SK-N-SH treated with all-trans-retinoic acid at 6 μM for 48 hours (cell line): ENCODE measurements around the gene LYG1.
A peak's percentile ranks its signal among the peaks of the same experiment; 100 is the strongest.

Experiments used
- ATAC-seq: fragments of 200-7000 bp; cut with Tn5 transposase; 3 replicates; pipeline ENCODE4 v1.9.1; 2020; ENCODE audit warnings: mild to moderate bottlenecking, moderate library complexity
- ARNTL ChIP-seq: fragments of 450-650 bp; formaldehyde crosslinking; IDR thresholded peaks from 2 replicates; pipeline ENCODE4 v1.5.0; 2020; ENCODE audit warnings: low read depth, mild to moderate bottlenecking, moderate library complexity, borderline replicate concordance
- BACH2 ChIP-seq: fragments of 250-450 bp; sonication (Bioruptor Pico); IDR thresholded peaks from 2 replicates; pipeline ENCODE4 v1.9.0; 2021; ENCODE audit warnings: mild to moderate bottlenecking, borderline replicate concordance
- CSDC2 ChIP-seq: fragments of 250-450 bp; sonication (Bioruptor Pico); IDR thresholded peaks from 2 replicates; pipeline ENCODE4 v1.5.0; 2020; ENCODE audit warnings: mild to moderate bottlenecking, moderate library complexity
- CSRNP3 ChIP-seq: fragments of 250-450 bp; sonication (Bioruptor Pico); IDR thresholded peaks from 2 replicates; pipeline ENCODE4 v1.5.1; 2021; ENCODE audit warnings: mild to moderate bottlenecking, moderate library complexity
- ESRRG ChIP-seq: fragments of 250-450 bp; sonication (Bioruptor Pico); IDR thresholded peaks from 2 replicates; pipeline ENCODE4 v1.6.1; 2021; ENCODE audit warnings: mild to moderate bottlenecking
- ISL1 ChIP-seq: fragments of 250-450 bp; sonication (Bioruptor Pico); IDR thresholded peaks from 2 replicates; pipeline ENCODE4 v2.1.2; 2022; ENCODE audit warnings: mild to moderate bottlenecking, moderate library complexity
- OSR1 ChIP-seq: fragments of 250-450 bp; sonication (Bioruptor Pico); IDR thresholded peaks from 2 replicates; pipeline ENCODE4 v1.8.0; 2022; ENCODE audit warnings: moderate library complexity, mild to moderate bottlenecking, inconsistent platforms
- PATZ1 ChIP-seq: fragments of 250-450 bp; sonication (Bioruptor Pico); IDR thresholded peaks from 2 replicates; pipeline ENCODE4 v1.8.0; 2020; ENCODE audit warnings: mild to moderate bottlenecking, moderate library complexity, borderline replicate concordance
- POU6F1 ChIP-seq: fragments of 250-450 bp; sonication (Bioruptor Pico); IDR thresholded peaks from 2 replicates; pipeline ENCODE4 v1.8.0; 2021; ENCODE audit warnings: low read depth, mild to moderate bottlenecking, moderate library complexity, borderline replicate concordance
- PPARA ChIP-seq: fragments of 250-450 bp; sonication (Bioruptor Pico); IDR thresholded peaks from 2 replicates; pipeline ENCODE4 v1.5.0; 2020; ENCODE audit warnings: mild to moderate bottlenecking, borderline replicate concordance
- RARB ChIP-seq: fragments of 250-450 bp; sonication (Bioruptor Pico); IDR thresholded peaks from 2 replicates; pipeline ENCODE4 v1.8.0; 2021; ENCODE audit warnings: mild to moderate bottlenecking, moderate library complexity
- SNAI2 ChIP-seq: fragments of 250-450 bp; sonication (Bioruptor Pico); IDR thresholded peaks from 2 replicates; pipeline ENCODE4 v1.5.0; 2020; ENCODE audit warnings: mild to moderate bottlenecking, moderate library complexity
- TCF4 ChIP-seq: fragments of 250-450 bp; sonication (Bioruptor Pico); IDR thresholded peaks from 2 replicates; pipeline ENCODE4 v1.8.0; 2021; ENCODE audit warnings: mild to moderate bottlenecking, moderate library complexity, borderline replicate concordance
- TOX ChIP-seq: fragments of 250-450 bp; sonication (Bioruptor Pico); IDR thresholded peaks from 2 replicates; pipeline ENCODE4 v1.8.0; 2021; ENCODE audit warnings: mild to moderate bottlenecking, moderate library complexity, borderline replicate concordance
- TSHZ2 ChIP-seq: fragments of 250-450 bp; sonication (Bioruptor Pico); IDR thresholded peaks from 2 replicates; pipeline ENCODE4 v1.5.0; 2020; ENCODE audit warnings: mild to moderate bottlenecking, moderate library complexity
- ZC3H10 ChIP-seq: fragments of 250-450 bp; sonication (Bioruptor Pico); IDR thresholded peaks from 2 replicates; pipeline ENCODE4 v1.5.1; 2021; ENCODE audit warnings: mild to moderate bottlenecking, moderate library complexity
- ZFP30 ChIP-seq: fragments of 450-650 bp; formaldehyde crosslinking; IDR thresholded peaks from 2 replicates; pipeline ENCODE4 v1.5.0; 2022; ENCODE audit warnings: mild to moderate bottlenecking, moderate library complexity
- ZNF565 ChIP-seq: fragments of 450-650 bp; formaldehyde crosslinking; conservative IDR thresholded peaks from 2 replicates; pipeline ENCODE4 v1.5.0; 2020; ENCODE audit warnings: low read depth, mild to moderate bottlenecking, moderate library complexity
- ZNF70 ChIP-seq: fragments of 450-650 bp; formaldehyde crosslinking; IDR thresholded peaks from 2 replicates; pipeline ENCODE4 v1.5.0; 2020; ENCODE audit warnings: mild to moderate bottlenecking, moderate library complexity

Gene LYG1

GRCh38 chr2:99337113-99338028, 36.4 kb upstream of the LYG1 start, which contains the start of gene EIF5B:
TSS of gene EIF5B (plus strand) at chr2:99337389. CDS start at chr2:99337555, 166 bp downstream.
- ATAC-seq, result peak; percentile 90

GRCh38 chr2:99336804-99337112, 35.8 kb upstream of the LYG1 start:
- peak; percentile 42 for ATAC-seq
- TF ChIP-seq ISL1 (CRISPR knock-in tag), result no peak
- no peak for TF ChIP-seq CSDC2 (CRISPR knock-in tag)
- no peak for TF ChIP-seq PATZ1 (CRISPR knock-in tag)
- TF ChIP-seq ZNF565, result no peak

More at GRCh38 chr2:99337113-99338028, 36.4 kb upstream of the LYG1 start, which contains the start of gene EIF5B:
- TF ChIP-seq TSHZ2 (CRISPR knock-in tag) (0 out of 2 replicates have a peak, but pooled peaks have one; percentile 34), POU6F1 (CRISPR knock-in tag) (no peak), CSRNP3 (CRISPR knock-in tag) (no peak)
- TF ChIP-seq, all 23 proteins: peak for 1

- peak; percentile 86 for ATAC-seq
- TF ChIP-seq OSR1 (no peak), ZNF70 (no peak), SNAI2 (CRISPR knock-in tag) (no peak), CSRNP3 (CRISPR knock-in tag) (no peak), PPARA (CRISPR knock-in tag) (no peak), PATZ1 (CRISPR knock-in tag) (no peak), RARB (CRISPR knock-in tag) (no peak), TSHZ2 (CRISPR knock-in tag) (no peak), TOX (CRISPR knock-in tag) (no peak), ARNTL (no peak), ESRRG (CRISPR knock-in tag) (no peak), TCF4 (CRISPR knock-in tag) (no peak), BACH2 (CRISPR knock-in tag) (no peak), ZFP30 (CRISPR knock-in tag) (no peak), ZC3H10 (CRISPR knock-in tag) (no peak), ZNF565 (no peak)
Measured at GRCh38 chr2:99335911-99336803, 35.2 kb upstream of the LYG1 start, which contains the start of gene TXNDC9. TSS of gene TXNDC9 (minus strand) at chr2:99336333. CDS start at chr2:99333210, 3,123 bp downstream.
